ENCODE measurements around the gene CSTF1. TPM values are rescaled to one million over a fixed set of nuclear protein-coding genes. Genes with fewer than 3 reads are reported as not detected.

The CSTF1 gene
- total RNA-seq, 1 donor from 2014 or later, result 63.3 TPM

DNA sequence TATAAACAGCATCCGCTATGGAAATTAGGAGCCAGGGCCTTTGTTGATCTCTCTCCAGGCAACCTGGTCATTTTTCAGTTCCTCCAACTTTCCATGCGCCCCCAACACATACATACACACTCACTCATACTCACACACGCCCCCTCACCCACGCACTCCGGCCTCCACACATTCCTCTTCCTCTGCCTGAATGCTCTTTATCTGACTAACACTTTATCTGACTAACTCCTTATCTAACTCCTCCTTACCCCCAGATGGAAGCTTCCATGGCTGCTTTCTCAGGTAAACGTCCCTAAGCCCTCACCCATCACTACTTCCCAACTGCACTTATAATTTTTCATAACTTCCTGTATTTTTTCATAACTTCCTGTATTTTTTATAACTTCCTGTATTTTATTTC is 37.1 kb downstream of the CSTF1 start:
- peak; percentile 34 for DNase-seq (ENCODE audit: low read depth)

DNA sequence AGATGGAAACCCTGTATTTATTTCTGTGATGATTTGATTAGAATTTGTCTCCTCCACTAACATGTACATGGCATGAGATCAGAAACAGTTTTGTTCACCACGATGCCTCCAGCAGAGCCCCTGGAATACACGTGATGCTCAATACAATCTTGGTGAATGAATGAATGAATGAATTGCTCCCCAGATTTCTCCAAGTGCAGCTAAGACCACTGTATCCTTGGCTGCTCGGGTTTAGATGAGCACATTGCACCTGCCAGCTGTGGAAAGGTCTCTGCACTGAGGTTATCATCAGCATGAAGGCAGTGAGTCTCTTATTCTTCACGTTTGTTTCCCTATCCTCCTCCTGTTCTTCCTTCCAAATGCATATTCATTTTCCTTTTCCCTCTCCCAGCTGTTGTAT is 37.5 kb downstream of the CSTF1 start:
- no peak for DNase-seq (ENCODE audit: low read depth)

- DNase-seq (ENCODE audit: low read depth), result no peak
Measured at GRCh38 chr20:56430461-56430860, 38.0 kb downstream of the CSTF1 start.

GRCh38 chr20:56430957-56431356 is 38.5 kb downstream of the CSTF1 start:
- no peak for DNase-seq (ENCODE audit: low read depth)

DNA sequence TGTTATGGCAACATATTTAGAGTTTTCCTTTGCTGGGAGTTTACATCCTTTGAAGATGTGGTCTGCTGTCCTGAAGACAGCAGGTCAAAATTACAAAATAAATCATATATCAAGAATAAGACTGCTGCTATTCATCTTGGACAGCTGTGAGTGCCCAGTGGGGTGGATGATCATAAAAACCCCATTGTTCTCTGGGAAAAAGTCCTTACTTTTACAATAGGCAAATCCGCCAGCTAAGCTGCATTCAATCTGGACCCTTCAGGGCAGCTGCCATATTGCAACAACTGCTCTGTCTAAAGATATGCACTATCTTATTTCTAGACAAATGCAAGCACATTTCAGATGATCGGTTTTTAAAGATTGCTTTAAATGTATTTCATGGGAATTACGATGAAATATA is 39.0 kb downstream of the CSTF1 start:
- no peak for DNase-seq (ENCODE audit: low read depth)

DNA sequence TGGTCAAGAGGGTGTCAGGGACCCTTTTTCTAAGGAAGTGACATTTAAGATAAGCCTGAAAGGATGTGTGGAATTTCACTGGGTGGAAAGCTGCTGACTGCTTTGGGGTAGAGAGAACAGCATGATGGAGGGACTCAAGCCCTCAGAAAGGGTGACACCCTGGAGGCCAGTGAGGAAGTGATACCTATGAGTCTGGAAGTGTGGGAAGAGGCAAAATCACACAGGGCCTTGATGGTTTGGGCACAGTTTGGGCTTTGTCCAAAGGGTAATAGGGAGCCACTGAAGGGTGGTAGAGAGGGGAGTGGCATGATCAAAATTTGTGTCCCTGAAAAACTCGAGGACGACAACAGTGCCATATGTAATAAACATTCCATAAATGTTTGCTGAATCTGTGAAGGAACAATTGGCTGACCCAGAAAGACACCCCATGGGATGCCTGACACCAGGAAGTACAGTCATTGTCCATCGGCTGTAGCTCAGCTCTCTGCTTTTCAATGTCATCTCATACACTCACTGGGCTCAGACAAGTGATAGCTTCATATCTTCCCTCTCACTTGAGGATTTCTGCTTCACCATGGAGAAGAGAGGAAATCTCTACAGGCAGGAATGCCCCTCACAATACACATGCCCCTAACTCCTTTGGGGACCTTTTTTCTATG is 40.9 kb downstream of the CSTF1 start:
- no peak for DNase-seq (ENCODE audit: low read depth)

GRCh38 chr20:56433880-56434255 is 41.4 kb downstream of the CSTF1 start:
- no peak for DNase-seq (ENCODE audit: low read depth)

DNA sequence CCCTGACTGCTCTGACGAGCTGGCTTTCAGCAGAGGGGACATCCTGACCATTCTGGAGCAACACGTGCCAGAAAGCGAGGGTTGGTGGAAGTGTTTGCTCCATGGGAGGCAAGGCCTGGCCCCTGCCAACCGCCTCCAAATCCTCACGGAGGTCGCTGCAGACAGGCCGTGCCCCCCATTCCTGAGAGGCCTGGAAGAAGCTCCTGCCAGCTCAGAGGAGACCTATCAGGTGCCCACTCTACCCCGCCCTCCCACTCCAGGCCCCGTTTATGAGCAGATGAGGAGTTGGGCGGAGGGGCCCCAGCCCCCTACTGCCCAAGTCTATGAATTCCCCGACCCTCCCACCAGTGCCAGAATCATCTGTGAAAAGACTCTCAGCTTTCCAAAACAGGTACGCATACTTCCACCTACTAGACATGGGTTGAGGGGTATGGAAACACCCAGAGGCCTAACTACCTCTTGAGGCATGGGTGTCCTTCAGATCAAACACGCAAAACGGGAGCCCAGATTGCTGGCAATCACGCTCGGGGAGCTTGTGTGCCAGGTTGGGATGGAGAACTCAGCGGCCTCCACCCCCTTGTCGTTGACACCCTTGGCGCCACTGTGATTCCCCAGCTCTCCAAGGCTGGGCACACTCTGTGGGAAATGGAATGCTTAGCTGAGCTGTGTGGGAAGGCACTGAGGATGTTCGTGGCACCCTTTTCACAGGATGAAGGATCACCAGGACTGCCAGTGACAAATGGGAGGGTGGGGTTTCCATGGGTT is 44.9 kb downstream of the CSTF1 start:
- DNase-seq (ENCODE audit: low read depth), result no peak

DNA sequence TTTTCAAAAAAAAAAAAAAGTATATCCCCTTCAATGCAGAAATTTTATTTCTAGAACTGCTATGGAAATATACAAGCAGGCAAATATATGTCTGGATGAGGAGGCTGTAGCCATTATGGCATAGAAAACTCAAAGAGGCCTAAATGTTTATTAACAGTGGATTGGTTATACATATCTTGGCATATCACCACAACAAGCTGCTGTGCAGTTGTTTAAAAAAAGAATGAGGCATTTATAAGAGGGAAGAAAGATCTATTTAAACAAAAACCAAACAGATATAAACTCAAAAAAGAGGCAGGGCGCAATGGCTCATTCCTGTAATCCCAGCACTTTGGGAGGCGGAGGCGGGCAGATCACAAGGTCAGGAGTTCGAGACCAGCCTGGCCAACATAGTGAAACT is 45.8 kb downstream of the CSTF1 start:
- DNase-seq (ENCODE audit: low read depth), result no peak

- DNase-seq (ENCODE audit: low read depth), result peak; percentile 14
Measured at GRCh38 chr20:56439771-56440291, 47.4 kb downstream of the CSTF1 start.

DNA sequence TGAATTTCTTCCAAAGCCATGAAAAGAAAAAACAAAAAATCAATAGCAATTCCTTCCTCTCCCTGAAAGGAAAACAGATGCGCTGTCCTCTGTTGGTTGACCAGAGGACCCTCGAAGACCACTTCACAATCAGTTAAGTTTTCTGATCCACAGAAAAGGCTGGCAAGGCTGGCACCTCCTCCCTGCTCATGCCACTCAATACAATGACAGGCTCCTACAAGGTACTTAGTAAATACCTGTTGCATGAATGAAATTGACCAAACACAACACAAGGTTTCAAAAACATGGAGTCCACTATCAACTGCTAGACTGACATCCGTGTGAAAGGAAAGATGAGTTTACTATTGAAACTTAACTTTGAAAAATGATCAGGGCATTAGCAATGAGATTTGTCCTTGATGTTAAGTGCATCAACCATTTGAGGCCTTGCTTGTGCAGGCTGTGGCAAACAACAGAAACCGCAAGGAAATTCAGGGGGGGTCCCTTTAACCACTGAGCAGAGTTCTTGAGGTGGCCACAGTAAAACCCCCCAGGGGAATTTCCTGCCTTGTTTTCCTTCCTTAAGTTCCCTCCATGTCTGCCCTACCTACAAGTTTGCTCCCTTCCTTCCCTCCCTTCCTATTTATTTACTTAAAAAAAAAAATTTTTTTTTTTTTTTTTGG is 48.0 kb downstream of the CSTF1 start:
- no peak for DNase-seq (ENCODE audit: low read depth)

- no peak for DNase-seq (ENCODE audit: low read depth)
Measured at GRCh38 chr20:56442389-56443365, 50.2 kb downstream of the CSTF1 start.

GRCh38 chr20:56443654-56444540 is 51.5 kb downstream of the CSTF1 start:
- no peak for DNase-seq (ENCODE audit: low read depth)

DNA sequence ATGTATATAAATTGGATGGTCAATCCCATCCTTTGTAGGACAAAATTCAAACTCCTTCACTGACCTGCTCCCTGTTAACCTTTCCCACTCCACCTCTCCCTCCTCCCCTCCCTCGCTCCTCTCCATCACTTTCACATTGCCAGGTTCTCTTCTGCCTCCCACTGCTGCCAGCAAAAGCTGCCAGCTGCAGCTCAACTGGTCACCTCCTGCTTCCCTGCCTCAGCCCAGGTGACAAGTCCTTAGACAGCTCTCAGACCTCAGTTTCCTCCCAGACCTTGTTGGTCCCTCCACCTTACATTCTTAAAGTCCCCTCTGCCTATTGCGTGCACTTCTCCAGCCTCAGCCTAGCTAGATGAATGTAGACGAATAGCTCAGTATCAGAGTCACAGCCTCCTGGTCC is 52.7 kb downstream of the CSTF1 start:
- no peak for DNase-seq (ENCODE audit: low read depth)

- DNase-seq (ENCODE audit: low read depth), result no peak
Measured at GRCh38 chr20:56445540-56445939, 53.1 kb downstream of the CSTF1 start.

DNA sequence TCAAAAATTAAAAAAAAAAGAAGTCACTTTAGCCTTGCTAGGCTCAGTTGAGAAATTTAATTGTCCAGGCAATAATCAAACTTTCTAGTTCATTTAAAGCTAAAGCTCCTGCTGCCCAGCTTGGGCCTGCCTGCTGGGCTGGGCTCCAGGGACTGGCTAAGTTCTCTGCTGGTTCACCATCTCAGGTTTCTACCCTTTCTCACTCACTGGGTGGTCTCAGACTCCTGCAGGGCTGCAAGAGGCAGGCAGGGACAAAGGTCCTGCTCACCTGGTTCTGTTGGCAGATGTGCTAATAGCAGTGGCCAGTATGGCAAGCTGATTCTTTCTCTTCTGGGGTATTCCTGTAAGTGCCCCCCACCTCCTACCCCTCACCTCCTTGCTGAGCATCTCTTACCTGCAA is 54.8 kb downstream of the CSTF1 start:
- no peak for DNase-seq (ENCODE audit: low read depth)

- no peak for DNase-seq (ENCODE audit: low read depth)
Measured at GRCh38 chr20:56449459-56449858, 57.0 kb downstream of the CSTF1 start.

DNA sequence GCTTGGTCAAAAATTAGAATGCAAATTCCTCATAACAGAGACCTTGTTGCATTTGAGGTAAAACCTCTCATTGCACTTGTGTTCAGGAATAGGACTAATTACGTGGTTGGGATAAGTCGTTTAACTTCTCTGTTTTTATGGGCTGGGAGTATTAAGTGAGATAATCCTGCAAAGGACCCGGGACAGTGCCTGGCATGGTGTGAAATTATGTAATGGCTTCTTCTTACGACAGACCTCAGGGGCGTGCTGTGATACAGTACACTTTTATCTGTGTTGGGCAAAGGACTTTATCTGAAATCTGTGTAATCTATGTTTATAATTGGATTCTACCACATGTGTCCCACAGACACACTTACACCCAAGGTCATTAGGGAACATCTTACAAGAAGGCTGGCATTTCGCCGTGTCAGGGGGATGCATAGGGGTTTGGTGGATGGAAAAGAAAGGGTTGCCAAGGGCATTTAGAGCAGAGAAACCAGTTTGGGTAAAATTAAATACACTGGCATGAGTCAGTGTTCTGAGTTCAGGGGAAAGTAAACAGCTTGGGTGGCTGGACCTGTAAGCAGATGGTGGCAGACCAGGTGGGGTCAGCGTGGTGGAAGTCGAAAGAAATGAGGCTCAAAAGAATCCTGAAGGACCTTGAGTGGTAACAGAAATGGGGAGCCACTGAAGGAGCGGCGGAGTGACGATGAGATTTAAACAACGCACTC is 58.8 kb downstream of the CSTF1 start:
- no peak for DNase-seq (ENCODE audit: low read depth)

DNA sequence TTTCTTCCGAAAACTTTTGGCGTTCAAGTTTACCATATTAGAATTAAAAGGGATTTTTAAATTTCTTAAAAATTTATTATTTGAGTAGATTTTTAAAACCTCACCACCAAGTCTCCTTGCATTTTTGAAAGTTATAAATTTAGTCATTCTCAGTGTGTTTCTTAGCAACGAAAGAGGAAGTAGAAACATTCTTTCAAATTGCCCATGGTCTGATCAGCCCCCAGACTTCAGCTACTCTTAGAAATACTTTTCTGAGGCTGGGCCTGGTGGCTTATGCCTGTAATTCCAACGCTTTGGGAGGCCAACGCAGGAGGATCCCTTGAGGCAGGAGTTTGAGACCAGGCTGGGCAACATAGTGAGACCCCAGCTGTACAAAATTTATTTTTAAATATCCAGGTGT is 60.9 kb downstream of the CSTF1 start:
- DNase-seq (ENCODE audit: low read depth), result no peak

DNA sequence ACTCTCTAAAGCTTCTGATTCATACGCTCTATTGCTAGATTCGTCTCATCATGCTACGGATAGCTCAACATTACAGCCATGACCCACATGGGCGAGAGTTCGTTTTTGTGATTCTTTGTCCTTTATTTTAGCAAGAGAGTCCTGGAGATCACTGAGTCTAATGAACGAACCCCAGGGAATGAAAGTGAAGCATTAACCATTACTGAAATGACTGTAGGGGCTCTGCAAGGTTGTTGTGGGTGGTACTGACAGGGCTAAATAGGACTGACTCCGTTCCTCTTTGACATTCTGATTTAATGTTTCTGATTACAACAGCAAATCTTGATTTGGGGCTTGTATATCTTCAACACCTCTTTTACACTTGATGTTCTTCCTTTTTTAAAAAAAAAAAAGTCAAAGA is 62.3 kb downstream of the CSTF1 start:
- no peak for DNase-seq (ENCODE audit: low read depth)

Measured in renal cortical epithelial cell (primary cell).